ENCODE results near the gene ZC3H13. TPM values are rescaled to one million over a fixed set of nuclear protein-coding genes. Genes with fewer than 3 reads are reported as not detected.
"Not testable (repeated sequence)": the region's sequence is repeated elsewhere in the genome, so short reads cannot be mapped to it uniquely, and the experiment has no call there.

Gene ZC3H13
- total RNA-seq, 1 experiment from 2014 or later = 44.2 TPM

DNA sequence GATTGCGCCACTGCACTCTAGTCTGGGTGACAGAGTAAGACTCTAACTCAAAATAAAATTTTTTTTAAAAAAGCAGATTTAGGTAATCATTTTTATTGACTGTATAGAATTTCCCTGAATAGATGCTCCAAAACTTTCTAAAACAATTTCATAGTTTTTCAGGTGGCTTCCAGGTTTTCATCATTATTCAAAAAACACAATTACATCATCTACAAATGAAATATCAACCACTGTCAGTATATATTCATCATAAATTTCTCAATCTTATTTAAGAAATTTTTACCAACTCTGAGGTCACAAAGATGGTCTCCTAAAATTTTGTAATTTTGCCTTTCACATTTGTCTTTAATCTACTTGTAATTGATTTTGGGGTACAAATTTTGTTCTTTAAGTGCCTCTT, 48.1 kb downstream of the ZC3H13 start:
- H3K27me3 ChIP-seq = no peaks in the 10 kb centered on the region
- no peaks in the 10 kb centered on the region for H3K9me3 ChIP-seq (replicated peaks)
- H3K4me3 ChIP-seq = no peak overlapping the region
- no peaks in the 10 kb centered on the region for H3K4me1 ChIP-seq
- no peak for DNase-seq
- no peak overlapping the region for H3K27ac ChIP-seq
- H3K36me3 ChIP-seq = peaks cover 47% of the 10 kb centered on the region

- no peaks in the 10 kb centered on the region for H3K4me1 ChIP-seq
- H3K4me3 ChIP-seq = no peak overlapping the region
- DNase-seq = no peak
- H3K27me3 ChIP-seq = no peaks in the 10 kb centered on the region
- peaks cover 37% of the 10 kb centered on the region for H3K36me3 ChIP-seq
- no peak overlapping the region for H3K27ac ChIP-seq
- H3K9me3 ChIP-seq (replicated peaks) = no peaks in the 10 kb centered on the region
These were observed 55.9 kb downstream of the ZC3H13 start for GRCh38 chr13:45996631-45997030.

GRCh38 chr13:45995245-45995644, 57.3 kb downstream of the ZC3H13 start:
- Histone ChIP-seq H3K4me3 (no peak overlapping the region), H3K27me3 (no peaks in the 10 kb centered on the region), H3K9me3 (replicated peaks) (no peaks in the 10 kb centered on the region), H3K36me3 (peaks cover 26% of the 10 kb centered on the region), H3K4me1 (no peaks in the 10 kb centered on the region), H3K27ac (no peak overlapping the region)
- DNase-seq = no peak

DNA sequence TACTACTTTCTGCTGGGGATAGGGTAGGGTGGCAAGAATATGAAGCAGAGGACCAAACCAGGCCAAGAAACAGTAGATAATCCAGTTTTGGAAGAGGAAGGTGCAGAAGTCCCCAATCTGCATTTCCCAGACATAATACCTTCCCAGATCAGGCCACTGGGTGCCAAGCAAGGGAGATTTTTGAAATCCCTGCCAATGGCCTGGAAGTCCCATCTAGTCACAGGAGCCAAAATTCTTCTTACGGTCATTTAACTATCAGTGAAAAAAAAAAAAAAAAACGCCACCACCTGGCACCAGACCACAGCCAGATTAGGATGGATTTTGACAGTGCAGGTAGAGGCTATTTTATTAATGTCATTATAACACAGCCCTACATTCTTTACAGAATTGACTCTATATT, 57.8 kb downstream of the ZC3H13 start:
- no peak for DNase-seq
- Histone ChIP-seq H3K4me1 (no peaks in the 10 kb centered on the region), H3K4me3 (no peak overlapping the region), H3K36me3 (peaks cover 22% of the 10 kb centered on the region), H3K27ac (no peak overlapping the region), H3K9me3 (replicated peaks) (no peaks in the 10 kb centered on the region), H3K27me3 (no peaks in the 10 kb centered on the region)

- DNase-seq = no peak
- peaks cover 37% of the 10 kb centered on the region for H3K36me3 ChIP-seq
- no peak overlapping the region for H3K27ac ChIP-seq
- H3K4me1 ChIP-seq = no peaks in the 10 kb centered on the region
- H3K4me3 ChIP-seq = no peak overlapping the region
- no peaks in the 10 kb centered on the region for H3K9me3 ChIP-seq (replicated peaks)
- H3K27me3 ChIP-seq = no peaks in the 10 kb centered on the region
These were observed 62.9 kb downstream of the ZC3H13 start for GRCh38 chr13:45989607-45990006.

- DNase-seq; H3K27me3 ChIP-seq; H3K4me1 ChIP-seq; H3K4me3 ChIP-seq; H3K9me3 ChIP-seq (replicated peaks); H3K27ac ChIP-seq: not testable (repeated sequence)
- peaks cover 55% of the 10 kb centered on the region for H3K36me3 ChIP-seq
These were observed 71.4 kb downstream of the ZC3H13 start for GRCh38 chr13:45981127-45981526.

- Histone ChIP-seq H3K27me3 (no peaks in the 10 kb centered on the region), H3K27ac (no peak overlapping the region), H3K36me3 (peaks cover 48% of the 10 kb centered on the region), H3K4me3 (no peak overlapping the region), H3K9me3 (replicated peaks) (no peaks in the 10 kb centered on the region), H3K4me1 (no peaks in the 10 kb centered on the region)
- DNase-seq = no peak
These were observed 77.2 kb downstream of the ZC3H13 start for GRCh38 chr13:45975337-45975736.

GRCh38 chr13:45974500-45974899, 78.0 kb downstream of the ZC3H13 start:
- Histone ChIP-seq H3K36me3 (peaks cover 50% of the 10 kb centered on the region), H3K4me3 (no peak overlapping the region), H3K9me3 (replicated peaks) (no peaks in the 10 kb centered on the region), H3K4me1 (no peaks in the 10 kb centered on the region), H3K27ac (no peak overlapping the region), H3K27me3 (no peaks in the 10 kb centered on the region)
- DNase-seq = no peak

DNA sequence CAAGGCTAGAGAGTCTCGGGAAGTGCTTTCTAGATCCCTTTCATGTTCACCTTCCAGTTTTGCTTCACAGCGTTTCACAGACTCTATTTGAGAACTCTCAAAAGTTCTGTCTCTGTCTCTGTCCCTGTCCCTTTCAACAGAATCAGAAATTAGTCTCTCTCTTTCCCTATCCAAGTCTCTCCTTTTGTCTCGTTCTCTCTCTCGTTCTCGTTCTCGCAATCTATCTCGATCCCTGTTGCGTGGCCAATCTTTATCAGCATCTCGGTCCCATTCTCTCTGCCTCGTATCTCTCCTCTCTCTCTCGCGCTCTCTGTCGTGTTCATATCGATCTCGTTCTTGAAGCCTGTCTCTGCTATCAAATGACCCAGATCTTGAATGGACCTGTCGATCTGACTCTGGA, 85.0 kb downstream of the ZC3H13 start:
- Histone ChIP-seq H3K4me1 (no peaks in the 10 kb centered on the region), H3K36me3 (peaks cover 64% of the 10 kb centered on the region), H3K4me3 (no peak overlapping the region), H3K27ac (no peak overlapping the region), H3K9me3 (replicated peaks) (no peaks in the 10 kb centered on the region), H3K27me3 (no peaks in the 10 kb centered on the region)
- no peak for DNase-seq

DNA sequence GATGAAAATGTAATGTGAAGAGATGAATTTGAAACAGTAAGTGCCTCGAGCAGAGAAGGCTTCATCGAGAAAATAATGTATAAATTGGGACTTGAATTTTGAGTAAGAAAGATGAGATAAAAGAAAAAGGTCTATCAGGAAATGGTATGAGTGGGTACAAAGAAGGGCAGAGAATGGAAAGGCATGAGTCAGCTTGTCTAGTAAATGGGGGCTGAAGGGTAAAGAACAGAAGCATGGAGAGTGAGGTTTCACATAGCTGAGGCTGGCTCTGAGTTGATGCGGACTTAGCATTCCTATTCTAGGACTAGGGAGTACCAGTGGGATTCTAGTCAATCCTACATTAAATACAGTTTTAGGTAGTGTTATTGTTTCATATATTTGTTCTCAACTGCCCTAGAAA, 85.8 kb downstream of the ZC3H13 start:
- H3K4me3 ChIP-seq = no peak overlapping the region
- DNase-seq = no peak
- H3K9me3 ChIP-seq (replicated peaks) = no peaks in the 10 kb centered on the region
- H3K4me1 ChIP-seq = no peaks in the 10 kb centered on the region
- H3K27me3 ChIP-seq = no peaks in the 10 kb centered on the region
- no peak overlapping the region for H3K27ac ChIP-seq
- H3K36me3 ChIP-seq = peaks cover 66% of the 10 kb centered on the region

DNA sequence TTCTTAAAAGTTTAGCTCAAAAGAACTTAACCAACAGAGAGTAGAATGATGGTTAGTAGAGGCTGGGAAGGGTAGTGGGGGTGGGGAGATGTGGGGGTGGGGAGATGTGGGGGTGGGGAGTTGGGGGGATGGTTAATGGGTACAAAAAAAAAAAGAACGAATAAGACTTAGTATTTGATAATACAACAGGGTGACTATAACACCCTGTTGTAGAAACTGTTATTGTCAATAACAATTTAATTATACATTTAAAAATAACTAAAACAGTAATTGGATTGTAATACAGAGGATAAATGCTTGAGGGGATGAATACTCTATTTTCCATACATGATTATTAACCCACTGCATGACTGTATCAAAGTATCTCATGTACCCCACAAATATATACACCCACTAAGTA, 91.1 kb downstream of the ZC3H13 start:
- Histone ChIP-seq H3K27me3 (no peaks in the 10 kb centered on the region), H3K4me1 (no peaks in the 10 kb centered on the region), H3K27ac (no peak overlapping the region), H3K4me3 (no peak overlapping the region), H3K9me3 (replicated peaks) (no peaks in the 10 kb centered on the region), H3K36me3 (peaks cover 59% of the 10 kb centered on the region)
- DNase-seq = no peak

DNA sequence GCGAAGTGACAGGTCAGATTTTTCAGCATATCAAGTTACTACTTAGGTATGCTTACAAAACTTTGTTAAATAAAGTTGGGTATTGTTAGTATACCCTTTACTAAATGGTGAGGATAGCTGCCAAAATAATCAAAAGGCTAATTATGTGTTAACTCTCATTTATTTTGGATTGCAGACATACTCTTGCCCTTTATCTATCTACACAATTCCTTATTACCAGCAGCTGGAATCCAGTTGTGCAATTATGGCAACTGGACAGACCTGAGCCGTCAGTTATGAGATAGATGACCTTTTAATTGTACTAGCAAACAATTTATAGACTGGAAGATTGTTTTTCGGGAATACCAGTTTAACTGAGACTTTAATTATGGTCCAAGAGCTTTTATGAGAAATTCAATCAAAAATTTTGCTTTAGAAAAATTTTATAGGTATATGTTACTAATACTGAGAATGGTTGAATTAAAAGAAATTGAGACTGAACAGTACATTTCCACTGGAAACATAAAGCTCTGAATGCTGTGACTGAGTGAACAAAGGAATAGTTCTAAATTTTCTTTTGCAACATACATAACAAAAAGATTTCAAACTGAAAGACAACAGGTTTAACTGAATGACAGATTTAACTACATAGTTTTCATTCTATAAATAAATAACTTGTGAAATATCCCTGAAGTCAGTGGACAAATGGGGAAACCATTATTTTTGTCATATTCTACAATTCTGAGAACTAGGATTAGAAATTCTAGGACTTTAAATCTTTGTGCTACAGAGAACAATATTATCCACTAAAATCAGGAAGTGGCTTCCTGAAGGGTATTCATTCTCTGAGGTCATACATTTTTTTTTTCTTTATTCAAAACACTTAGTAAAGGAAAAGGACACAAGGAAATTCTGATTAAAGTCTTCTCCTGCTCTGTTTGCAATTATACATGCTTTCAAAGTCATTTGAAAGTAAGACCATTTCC, 97.4 kb downstream of the ZC3H13 start:
- Histone ChIP-seq H3K4me3 (no peak overlapping the region), H3K27ac (no peak overlapping the region), H3K9me3 (replicated peaks) (no peaks in the 10 kb centered on the region), H3K4me1 (no peaks in the 10 kb centered on the region), H3K36me3 (peaks cover 31% of the 10 kb centered on the region), H3K27me3 (no peaks in the 10 kb centered on the region)
- DNase-seq = no peak

DNA sequence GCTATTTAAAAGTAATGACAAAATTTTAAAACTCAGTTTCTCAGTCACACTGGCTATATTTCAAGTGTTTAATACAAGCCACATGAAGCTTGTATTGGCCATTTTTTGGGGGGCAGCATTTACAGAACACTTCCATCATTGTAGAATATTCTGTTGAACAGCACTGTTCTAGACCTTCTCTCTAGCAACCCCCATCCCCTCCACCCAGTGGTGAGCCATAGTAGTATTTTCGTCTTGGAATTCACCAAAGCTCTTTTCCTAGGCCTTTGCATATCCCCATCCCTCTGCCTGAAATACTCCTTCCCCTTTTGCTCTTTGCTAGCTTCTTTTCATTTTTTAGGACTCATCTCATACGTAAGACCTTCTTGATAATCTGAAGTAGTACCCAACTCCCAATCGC, 99.5 kb downstream of the ZC3H13 start:
- H3K27me3 ChIP-seq = no peaks in the 10 kb centered on the region
- no peak for DNase-seq
- no peak overlapping the region for H3K4me3 ChIP-seq
- peaks cover 20% of the 10 kb centered on the region for H3K36me3 ChIP-seq
- no peaks in the 10 kb centered on the region for H3K9me3 ChIP-seq (replicated peaks)
- no peaks in the 10 kb centered on the region for H3K4me1 ChIP-seq
- H3K27ac ChIP-seq = no peak overlapping the region

- no peaks in the 10 kb centered on the region for H3K4me1 ChIP-seq
- DNase-seq = no peak
- no peak overlapping the region for H3K27ac ChIP-seq
- H3K9me3 ChIP-seq (replicated peaks) = no peaks in the 10 kb centered on the region
- H3K4me3 ChIP-seq = no peak overlapping the region
- peaks cover 6% of the 10 kb centered on the region for H3K36me3 ChIP-seq
- H3K27me3 ChIP-seq = no peaks in the 10 kb centered on the region
These were observed 100.8 kb downstream of the ZC3H13 start for GRCh38 chr13:45951724-45952123.

DNA sequence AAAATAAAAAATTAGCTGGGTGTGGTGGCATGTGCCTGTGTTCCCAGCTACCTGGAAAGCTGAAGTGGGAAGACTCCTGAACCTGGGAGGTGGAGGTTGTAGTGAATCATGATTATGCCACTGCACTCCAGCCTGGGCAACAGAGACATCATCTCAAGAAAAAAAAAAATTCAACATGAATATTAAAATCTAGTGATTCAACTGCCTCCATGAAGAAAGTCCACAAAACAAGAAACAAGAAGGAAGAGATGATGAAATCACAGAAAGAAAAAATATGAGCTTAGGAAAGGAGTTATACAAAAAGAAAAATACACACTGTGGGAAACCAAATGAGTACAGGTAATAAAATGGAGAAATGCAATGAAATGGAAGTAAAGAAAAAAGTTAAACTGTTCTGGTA, 101.4 kb downstream of the ZC3H13 start:
- DNase-seq = no peak
- no peaks in the 10 kb centered on the region for H3K4me1 ChIP-seq
- no peak overlapping the region for H3K27ac ChIP-seq
- 0 out of 2 replicates have a peak, but pooled peaks cover 3% of the 10 kb centered on the region for H3K36me3 ChIP-seq
- H3K27me3 ChIP-seq = no peaks in the 10 kb centered on the region
- no peaks in the 10 kb centered on the region for H3K9me3 ChIP-seq (replicated peaks)
- no peak overlapping the region for H3K4me3 ChIP-seq
